Heart left ventricle (tissue), 13 donors: ENCODE data around the gene ABCD1.

Experiments used
- CTCF ChIP-seq, 12 donors: fragments of 200-600 bp; sonication (generic) in 4 of 12; IDR thresholded peaks; one replicate each; pipeline versions ENCODE4 v1.5.0 to v1.8.0; 2018 to 2022; ENCODE audit warnings: antibody characterized with exemption in 12 of 12, mild to moderate bottlenecking in 5 of 12
- POLR2A ChIP-seq, 2 donors: fragments of 450-650 bp; IDR thresholded peaks; one replicate each; pipeline ENCODE4 v1.6.1; 2017; ENCODE audit warnings: antibody characterized with exemption in 2 of 2, mild to moderate bottlenecking in 2 of 2, moderate library complexity in 2 of 2
- donor health status: ischemic (EF 13 %, LVEDD 7.1; RV severe dilation, severe dysfunction).
- donor health status: DM: no; HTN: yes; CAD: no.
- donor health status: DM: no; HTN: no; CAD: no.
- donor health status: ischemic (EF 25% LVEDD 6.9; RV normal size, moderate dysfunction).
- donor health status: ischemic (EF 25% LVEDD 5.7; RV mildly dilated, moderate dysfunction).
- donor health status: ischemic (EF 35%, LVEDD 5.7; RV mildly dilated, moderate dysfunction).
- donor health status: nonischemic (EF 11% LVEDD 7.7; RV severe dilation, severe dysfunction).
- donor health status: DM: yes; HTN: yes; CAD: no.
- donor health status: PGD.
- donor health status: ischemic (EF 29% LVEDD 5.4; RV normal size, mild dysfunction).
- donor health status: nonischemic (EF 23%, LVEDD 6.1; RV moderate dilation, normal function).

DNA sequence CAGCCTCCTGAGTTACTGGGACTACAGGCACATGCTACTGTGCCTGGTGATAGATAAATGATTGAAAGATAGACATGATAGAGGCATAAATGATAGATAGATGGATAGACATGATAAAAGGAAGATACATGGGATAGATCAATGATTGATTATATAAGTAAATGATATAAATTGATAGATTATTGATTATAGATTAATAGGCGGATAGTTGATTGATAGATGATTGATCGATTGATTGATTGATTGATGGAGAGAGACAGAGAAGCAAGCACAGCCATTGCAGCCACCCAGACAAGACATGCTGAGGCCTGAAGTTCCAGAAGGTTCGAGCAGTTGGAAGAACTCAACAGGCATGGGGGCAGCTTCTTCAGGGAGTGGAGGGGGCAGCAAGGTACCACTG, 21.7 kb downstream of the ABCD1 start:
- TF ChIP-seq CTCF (IDR thresholded peaks at IDR 0.05) (no peak), POLR2A (IDR thresholded peaks at IDR 0.05) (no peak)
